ENCODE data around the gene SORL1-AS1.

DNA sequence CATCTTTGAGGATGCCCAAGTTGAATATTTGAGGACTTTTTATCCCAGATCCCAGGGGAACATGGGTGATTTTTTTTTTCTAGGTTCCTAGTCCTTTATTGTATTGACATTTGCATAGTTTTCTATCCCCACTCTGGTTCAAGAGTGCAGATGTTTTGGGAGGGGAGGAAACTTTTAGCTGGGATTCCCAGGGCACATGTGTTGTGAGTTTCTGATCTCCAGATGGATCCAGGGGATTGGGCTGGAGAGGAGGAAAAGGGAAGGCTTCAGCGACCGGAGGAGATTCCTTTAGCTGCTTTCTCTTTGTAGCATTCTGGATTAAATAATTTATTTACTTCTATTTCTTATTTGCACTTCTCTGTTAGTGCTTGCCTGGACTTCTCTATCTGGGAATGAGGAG, 14.7 kb upstream of the SORL1-AS1 start:
- TF ChIP-seq POLR2A (IDR thresholded peaks at IDR 0.05), result no peak
- TF ChIP-seq, protein P1, sequence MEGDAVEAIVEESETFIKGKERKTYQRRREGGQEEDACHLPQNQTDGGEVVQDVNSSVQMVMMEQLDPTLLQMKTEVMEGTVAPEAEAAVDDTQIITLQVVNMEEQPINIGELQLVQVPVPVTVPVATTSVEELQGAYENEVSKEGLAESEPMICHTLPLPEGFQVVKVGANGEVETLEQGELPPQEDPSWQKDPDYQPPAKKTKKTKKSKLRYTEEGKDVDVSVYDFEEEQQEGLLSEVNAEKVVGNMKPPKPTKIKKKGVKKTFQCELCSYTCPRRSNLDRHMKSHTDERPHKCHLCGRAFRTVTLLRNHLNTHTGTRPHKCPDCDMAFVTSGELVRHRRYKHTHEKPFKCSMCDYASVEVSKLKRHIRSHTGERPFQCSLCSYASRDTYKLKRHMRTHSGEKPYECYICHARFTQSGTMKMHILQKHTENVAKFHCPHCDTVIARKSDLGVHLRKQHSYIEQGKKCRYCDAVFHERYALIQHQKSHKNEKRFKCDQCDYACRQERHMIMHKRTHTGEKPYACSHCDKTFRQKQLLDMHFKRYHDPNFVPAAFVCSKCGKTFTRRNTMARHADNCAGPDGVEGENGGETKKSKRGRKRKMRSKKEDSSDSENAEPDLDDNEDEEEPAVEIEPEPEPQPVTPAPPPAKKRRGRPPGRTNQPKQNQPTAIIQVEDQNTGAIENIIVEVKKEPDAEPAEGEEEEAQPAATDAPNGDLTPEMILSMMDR (IDR thresholded peaks at IDR 0.05), result no peak
